Activated CD8-positive, alpha-beta memory T cell treated with anti-CD3 and anti-CD28 coated beads for 36 hours (primary cell): Measurements from ENCODE around the gene MACROD2. TPM values are rescaled to one million over a fixed set of nuclear protein-coding genes. Genes with fewer than 3 reads are reported as not detected.

Source experiments
- CTCF ChIA-PET: fragments of 350-600 bp; sonication (Branson Sonifier 250); formaldehyde crosslinking; loops from one replicate; lab custom pipeline; 2021; ENCODE audit warnings: antibody characterized with exemption; lab: Charles Lee
- POLR2A ChIA-PET: fragments of 350-600 bp; sonication (Branson Sonifier 250); formaldehyde crosslinking; loops from one replicate; lab custom pipeline; 2021; ENCODE audit warnings: antibody characterized with exemption; lab: Charles Lee
- total RNA-seq, 2 experiments: library from RNA; stranded (reverse); gene quantifications; one replicate each; pipeline ENCODE4 v1.2.3, GENCODE V29; 2021

The MACROD2 gene
- total RNA-seq, 2 experiments from 2014 or later: not detected

DNA sequence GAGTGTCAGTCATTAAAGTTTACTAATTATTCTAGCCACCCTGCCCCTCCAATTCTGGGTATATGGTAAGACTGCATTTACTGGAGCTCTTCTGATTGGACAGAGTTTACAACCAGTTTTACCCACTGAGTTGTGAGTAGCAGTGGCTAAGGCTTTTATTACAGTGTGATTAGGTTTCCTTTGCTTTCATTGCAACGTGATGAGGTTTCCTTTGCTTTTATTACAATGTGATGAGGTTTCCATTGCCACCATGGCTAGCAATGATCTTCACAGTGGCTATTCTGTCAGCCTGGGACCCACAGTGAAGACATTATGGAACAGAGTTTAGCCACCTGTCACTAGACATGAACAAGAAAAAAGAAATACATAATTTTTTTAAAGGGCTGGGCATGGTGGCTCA is 1052.3 kb downstream of the MACROD2 start:
- CTCF ChIA-PET: no interaction called here
- POLR2A ChIA-PET: no interaction called here

DNA sequence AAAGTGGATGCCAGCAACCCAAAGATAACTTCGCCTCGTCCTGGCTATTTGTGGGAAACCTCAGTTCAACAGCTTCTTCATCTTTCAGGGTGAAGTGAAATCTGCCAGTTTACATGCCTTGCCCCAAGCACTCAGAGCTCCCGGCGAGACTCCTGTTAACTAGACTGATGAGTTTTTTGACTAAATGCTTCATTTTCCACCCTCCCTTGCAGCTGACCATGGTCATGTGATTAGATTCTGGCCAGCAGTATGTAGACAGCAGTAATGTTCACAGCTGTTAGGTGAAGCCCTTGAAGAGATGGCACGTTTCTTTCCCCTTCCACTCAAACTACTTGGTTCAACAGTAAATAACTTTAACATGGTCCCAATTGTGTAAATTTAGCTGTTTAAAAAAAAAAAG is 1060.9 kb downstream of the MACROD2 start:
- POLR2A ChIA-PET: no interaction called here
- CTCF ChIA-PET: no interaction called here

- ChIA-PET POLR2A (no interaction called here), CTCF (no interaction called here)
Observed at GRCh38 chr20:15058841-15059240, 1063.5 kb downstream of the MACROD2 start.

GRCh38 chr20:15059438-15059837 is 1064.1 kb downstream of the MACROD2 start:
- CTCF ChIA-PET: no interaction called here
- POLR2A ChIA-PET: no interaction called here

DNA sequence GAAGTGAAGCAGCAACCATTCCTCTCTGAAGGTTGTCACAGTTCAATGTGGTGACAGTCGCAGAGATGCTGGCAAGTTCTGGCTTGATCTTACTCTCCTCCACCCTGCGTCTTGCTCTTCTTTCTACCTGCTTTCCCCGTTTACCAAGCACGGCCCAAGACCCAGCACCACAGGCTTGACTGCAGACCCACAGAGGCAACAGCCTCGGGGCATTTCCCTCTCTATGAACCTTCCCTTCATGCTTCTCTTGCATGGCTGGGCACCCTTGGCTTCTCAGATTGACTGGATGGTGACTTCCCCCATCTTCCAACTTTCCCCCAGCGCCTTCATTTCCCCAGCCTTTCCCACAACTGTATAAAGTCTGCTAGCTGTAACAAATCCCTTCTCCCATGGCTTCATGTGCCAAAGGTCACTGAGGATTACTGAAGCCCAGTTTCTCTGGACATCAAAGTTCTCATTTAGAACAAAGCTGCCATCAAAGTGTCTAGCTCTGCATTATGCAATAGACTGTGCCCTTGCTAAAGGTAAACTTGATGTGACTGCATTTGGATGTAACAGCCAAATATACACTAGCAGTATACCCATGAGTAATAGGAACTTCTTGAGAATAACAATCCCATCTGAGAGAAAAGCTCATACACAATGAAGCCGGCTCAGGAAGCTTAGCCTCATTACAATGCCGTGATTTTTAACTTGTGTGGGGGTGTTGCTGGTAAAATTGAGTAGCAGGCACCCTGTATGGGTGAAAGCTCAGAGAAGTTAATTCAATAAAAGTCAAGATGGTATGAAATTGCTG is 1065.1 kb downstream of the MACROD2 start:
- CTCF ChIA-PET: no interaction called here
- POLR2A ChIA-PET: no interaction called here

DNA sequence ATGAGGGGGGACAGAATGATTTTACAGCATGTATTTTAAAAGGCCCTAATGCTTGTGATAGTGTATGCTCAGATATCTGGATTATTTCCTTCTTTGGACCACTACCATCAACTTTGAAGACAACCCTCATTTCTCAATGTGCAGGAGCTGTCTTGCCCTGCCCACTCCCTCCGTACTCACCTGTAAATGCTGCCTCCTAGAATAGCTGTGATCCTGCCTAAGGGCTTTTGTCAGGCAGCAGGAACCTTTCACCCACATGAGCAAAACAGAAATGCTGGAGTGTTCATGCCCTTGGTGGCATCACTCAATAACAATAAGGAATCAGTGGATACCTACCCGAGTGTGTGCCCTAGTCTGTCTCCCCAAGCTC is 1065.7 kb downstream of the MACROD2 start:
- CTCF ChIA-PET: no interaction called here
- POLR2A ChIA-PET: no interaction called here

GRCh38 chr20:15061955-15062354 is 1066.6 kb downstream of the MACROD2 start:
- CTCF ChIA-PET: no interaction called here
- POLR2A ChIA-PET: no interaction called here

- POLR2A ChIA-PET: no interaction called here
- CTCF ChIA-PET: no interaction called here
Observed at GRCh38 chr20:15063081-15063480, 1067.8 kb downstream of the MACROD2 start.

- CTCF ChIA-PET: no interaction called here
Observed at GRCh38 chr20:15064741-15065140, 1069.4 kb downstream of the MACROD2 start.

DNA sequence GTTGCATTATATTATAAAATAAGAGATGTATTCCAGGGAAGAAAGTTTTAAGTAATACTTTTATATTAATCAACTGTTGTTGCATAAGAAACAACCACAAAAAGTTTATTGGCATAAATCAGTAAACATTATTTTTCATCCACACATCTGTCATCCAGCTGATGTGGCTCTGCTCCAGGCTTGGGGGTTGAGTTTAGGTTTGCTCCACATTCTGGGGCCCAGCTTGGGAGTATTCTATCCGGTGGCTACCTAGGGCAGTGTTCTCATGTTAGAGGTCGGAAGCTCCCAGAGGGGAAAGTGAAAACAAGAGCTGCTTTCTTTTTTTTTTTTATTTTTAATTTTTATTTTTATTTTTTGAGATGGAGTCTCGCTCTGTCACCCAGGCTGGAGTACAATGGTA is 1070.5 kb downstream of the MACROD2 start:
- ChIA-PET POLR2A (no interaction called here), CTCF (no interaction called here)

More at GRCh38 chr20:15064741-15065140, 1069.4 kb downstream of the MACROD2 start:
- POLR2A ChIA-PET: no interaction called here

- CTCF ChIA-PET: no interaction called here
- POLR2A ChIA-PET: no interaction called here
Observed at GRCh38 chr20:15068486-15068885, 1073.2 kb downstream of the MACROD2 start.

DNA sequence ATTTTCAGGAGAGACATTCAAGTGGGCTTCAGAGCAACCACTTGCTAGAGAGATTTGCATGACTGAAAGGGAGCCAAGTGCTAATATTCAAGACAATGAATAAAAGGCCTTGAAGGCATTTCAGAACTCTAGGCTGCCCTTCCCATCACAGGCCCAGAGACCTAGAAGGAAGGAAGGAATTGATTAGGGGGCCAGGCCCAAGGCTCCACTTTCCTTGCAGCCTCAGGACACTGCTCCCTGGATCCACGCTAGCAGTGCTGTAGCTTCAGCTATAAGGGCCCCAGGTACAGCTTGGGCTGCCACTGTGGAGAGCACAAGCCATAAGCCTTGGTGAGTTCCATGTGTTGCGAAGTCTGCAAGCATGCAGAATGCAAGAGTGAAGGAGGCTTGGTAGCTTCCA is 1074.0 kb downstream of the MACROD2 start:
- ChIA-PET CTCF (no interaction called here), POLR2A (no interaction called here)

GRCh38 chr20:15071085-15071808 is 1075.9 kb downstream of the MACROD2 start:
- POLR2A ChIA-PET: no interaction called here

DNA sequence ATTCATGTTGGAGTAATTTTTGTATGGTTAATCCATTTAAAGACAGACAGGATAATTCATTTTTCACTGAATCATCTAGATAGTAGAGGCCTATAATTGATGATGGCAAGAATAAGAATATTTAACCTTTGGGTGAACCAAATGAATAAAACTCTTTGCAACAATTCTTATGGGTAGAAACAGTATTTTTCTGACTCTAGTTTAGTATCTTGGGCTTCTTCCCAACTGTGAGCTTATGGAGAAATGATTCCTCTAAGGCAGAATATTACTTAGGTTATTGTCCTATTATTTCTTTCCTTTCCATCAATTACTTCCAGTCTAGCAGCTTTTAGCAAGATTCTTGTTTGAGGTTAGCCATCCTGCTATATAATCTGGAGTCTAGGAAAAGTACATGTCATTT is 1077.0 kb downstream of the MACROD2 start:
- ChIA-PET CTCF (no interaction called here), POLR2A (no interaction called here)

More at GRCh38 chr20:15071085-15071808, 1075.9 kb downstream of the MACROD2 start:
- CTCF ChIA-PET: no interaction called here

DNA sequence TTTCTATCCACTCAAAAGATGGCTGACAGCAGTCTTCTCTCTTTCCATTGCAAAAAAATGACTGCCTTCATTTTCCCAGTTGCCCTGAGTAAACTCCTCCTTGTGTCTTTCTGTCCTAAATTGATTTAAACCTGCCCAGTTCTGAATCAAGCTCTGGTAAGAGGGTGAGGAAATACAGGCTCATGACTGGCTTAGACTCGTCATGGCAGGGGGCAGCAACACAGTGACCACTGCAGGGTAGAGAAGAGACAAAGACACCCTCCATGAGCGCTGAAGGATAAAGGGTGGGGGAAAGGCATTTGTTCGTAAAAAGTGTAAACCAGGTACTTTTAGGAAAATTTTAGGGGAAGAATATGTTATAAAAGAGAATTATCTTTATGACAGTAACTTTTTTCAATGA is 1080.3 kb downstream of the MACROD2 start:
- POLR2A ChIA-PET: no interaction called here
- CTCF ChIA-PET: no interaction called here

DNA sequence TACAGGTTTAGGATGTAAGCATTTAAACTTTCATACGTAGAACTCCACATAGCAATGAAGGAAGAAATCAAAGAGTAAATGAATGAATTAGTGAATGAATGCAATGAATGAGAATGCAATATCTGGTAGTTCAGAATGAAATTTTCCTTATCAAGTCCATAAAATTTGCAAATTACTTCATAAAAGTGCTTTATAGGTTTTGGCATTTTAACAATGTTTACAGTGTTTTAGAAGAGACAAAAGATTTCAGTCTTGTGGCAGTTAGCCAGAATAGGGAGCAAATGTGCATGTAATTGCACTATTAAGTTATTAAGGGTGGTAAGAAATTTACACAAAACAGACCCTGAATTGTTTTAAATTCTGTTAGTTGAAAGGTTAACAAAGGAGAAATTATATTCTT is 1081.5 kb downstream of the MACROD2 start:
- CTCF ChIA-PET: no interaction called here
- POLR2A ChIA-PET: no interaction called here

DNA sequence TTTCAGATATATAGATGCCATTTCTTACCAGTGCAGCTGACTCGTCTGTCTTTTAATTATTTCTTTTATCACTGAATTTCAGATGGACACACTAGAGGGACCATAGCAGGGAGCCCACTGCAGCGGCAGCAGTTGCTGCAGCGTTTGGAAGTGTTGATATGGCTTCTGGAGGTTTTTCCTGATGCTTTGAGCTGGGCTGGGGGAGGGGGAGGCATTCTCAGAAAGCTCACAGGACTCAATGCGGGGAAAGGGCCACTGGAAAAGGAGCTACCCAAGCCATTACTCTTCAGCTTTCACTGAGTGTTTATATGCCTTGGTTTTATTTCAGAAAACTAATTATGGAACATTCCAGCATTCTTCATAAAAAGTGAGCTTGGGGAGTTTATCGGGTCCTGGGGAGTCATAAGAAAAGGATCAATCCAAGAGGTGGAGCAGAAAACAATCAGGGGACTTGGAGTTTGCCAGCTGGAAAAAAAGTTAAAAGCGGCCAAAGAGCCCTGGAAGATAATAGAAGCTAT is 1082.5 kb downstream of the MACROD2 start:
- CTCF ChIA-PET: no interaction called here
- POLR2A ChIA-PET: no interaction called here

DNA sequence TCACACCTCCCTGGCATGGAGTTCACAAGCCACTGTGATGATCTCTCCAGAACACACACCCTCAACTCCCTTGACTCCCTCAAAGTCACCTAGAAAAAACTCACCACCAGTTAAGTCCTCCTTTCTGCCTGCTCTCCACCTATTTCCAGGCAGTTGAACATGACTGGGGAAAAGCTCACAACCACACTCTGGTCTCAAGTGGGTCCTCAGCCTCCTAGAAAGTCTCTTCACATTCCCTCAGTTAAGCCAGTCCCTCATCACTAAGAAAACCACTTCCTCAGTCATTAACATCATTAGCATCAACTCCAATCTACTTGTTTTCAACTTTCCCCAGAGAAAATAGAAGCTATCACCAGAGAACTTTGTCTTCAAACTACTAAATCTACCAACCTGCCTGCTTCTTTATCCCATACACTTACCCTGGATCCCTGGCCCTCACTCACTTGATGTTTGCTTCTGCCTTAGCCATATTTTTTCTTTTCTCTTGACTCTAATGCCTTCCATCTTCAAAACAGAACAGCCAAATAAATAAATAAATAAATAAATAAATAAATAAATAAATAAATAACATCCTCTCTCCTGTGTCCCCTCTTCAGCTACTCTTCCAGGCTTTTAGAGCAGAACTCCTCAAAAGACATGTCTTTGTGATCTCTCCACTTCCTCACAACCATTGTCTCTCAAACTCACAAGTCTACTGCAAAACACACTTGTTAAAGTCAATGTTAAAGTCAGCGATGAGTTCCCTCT is 1084.5 kb downstream of the MACROD2 start:
- POLR2A ChIA-PET: no interaction called here
- CTCF ChIA-PET: no interaction called here

DNA sequence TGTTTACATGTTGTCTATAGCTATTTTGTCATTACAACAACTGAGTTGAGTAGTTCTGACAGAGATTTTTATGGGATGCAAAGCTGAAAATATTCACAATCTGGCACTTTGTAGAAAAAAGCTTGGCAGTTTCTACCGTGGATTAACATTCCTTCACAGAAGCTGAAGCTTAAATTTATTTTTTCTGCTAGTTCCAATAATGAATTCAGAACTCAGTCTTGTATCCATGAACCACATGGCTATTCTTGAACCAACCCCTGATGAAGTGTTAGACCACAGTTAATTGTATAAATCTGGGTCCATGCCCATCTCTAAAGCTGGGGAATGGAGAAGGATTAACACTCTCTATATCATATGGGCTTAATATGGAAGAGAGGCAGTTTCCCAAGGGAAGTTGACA is 1085.9 kb downstream of the MACROD2 start:
- ChIA-PET CTCF (no interaction called here), POLR2A (no interaction called here)

- POLR2A ChIA-PET: no interaction called here
Observed at GRCh38 chr20:15091421-15092037, 1096.2 kb downstream of the MACROD2 start.

More at GRCh38 chr20:15091421-15092037, 1096.2 kb downstream of the MACROD2 start:
- CTCF ChIA-PET: no interaction called here
